ENCODE measurements around the gene DCAF4.
"Not testable (repeated sequence)": the region's sequence is repeated elsewhere in the genome, so short reads cannot be mapped to it uniquely, and the experiment has no call there.

The DCAF4 gene

DNA sequence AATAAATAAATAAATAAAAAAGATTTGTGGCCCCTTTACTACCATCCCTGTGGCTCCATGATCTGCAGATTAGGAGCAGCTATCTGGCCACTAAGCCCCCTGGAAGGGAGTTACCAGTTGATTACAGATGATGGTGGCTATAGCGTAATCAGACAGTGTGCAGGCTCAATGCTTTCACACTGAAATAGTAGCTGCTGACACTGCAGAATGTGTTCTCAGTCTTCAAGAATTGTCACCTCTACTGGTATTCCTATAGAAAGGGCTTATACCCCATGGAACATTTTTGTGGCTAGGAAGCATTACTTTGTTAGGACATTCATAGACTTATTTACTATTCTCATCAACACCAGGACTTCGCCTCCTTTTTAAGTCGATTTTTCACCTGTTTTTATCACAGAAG lies 30.9 kb downstream of the DCAF4 start:
- DNase-seq (ENCODE audit: extremely low spot score) = no peak
- CTCF ChIA-PET = interaction anchor here (0.7 to 4.0 kb wide), 6 partner anchors 9 to 443 kb away, joined by 3 to 29 read pairs (median 4); no protein-coding TSS in a partner anchor
- POLR2A ChIA-PET = no interaction called here
- TF ChIP-seq, protein P1, sequence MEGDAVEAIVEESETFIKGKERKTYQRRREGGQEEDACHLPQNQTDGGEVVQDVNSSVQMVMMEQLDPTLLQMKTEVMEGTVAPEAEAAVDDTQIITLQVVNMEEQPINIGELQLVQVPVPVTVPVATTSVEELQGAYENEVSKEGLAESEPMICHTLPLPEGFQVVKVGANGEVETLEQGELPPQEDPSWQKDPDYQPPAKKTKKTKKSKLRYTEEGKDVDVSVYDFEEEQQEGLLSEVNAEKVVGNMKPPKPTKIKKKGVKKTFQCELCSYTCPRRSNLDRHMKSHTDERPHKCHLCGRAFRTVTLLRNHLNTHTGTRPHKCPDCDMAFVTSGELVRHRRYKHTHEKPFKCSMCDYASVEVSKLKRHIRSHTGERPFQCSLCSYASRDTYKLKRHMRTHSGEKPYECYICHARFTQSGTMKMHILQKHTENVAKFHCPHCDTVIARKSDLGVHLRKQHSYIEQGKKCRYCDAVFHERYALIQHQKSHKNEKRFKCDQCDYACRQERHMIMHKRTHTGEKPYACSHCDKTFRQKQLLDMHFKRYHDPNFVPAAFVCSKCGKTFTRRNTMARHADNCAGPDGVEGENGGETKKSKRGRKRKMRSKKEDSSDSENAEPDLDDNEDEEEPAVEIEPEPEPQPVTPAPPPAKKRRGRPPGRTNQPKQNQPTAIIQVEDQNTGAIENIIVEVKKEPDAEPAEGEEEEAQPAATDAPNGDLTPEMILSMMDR (IDR thresholded peaks at IDR 0.05; ENCODE audit: control extremely low read depth, extremely low read depth, low read depth, missing control alignments) = no peak

DNA sequence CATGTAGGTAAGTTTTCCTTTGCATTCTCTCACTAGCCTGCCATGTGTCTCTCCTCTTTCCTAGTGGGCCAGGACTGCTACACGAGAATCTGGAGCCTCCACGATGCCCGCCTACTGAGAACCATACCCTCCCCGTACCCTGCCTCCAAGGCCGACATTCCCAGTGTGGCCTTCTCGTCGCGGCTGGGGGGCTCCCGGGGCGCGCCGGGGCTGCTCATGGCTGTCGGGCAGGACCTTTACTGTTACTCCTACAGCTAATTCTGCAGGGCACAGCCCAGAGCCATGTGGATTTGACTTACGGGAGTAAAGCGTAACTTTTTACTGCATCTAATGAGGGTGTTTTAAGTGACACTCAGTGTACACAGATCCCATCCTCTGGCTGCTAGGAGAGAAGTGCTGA lies 32.3 kb downstream of the DCAF4 start:
- POLR2A ChIA-PET = no interaction called here
- CTCF ChIA-PET = interaction anchor here (4.0 kb wide), 1 partner anchor 10 kb away, joined by 29 read pairs; no protein-coding TSS in a partner anchor
- TF ChIP-seq, protein P1 (IDR thresholded peaks at IDR 0.05; ENCODE audit: control extremely low read depth, extremely low read depth, low read depth, missing control alignments) = no peak
- no peak for DNase-seq (ENCODE audit: extremely low spot score)

DNA sequence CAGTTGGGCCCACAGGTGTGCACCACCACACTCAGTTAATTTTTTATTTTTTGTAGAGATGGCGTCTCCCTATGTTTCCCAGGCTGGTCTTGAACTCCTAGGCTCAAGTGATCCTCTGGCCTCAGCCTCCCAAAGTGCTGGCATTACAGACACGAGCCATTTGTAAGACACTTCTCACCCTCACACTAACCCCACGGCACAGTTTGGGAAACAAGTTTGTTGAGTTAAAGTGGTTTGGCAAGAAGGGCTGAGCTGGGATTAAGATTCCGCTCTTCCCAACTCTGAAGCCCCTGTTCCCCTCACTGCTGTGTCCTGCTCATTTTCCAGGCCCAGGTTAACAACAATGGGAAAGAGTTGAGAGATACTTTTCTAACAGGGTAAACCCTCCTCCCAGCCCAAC lies 34.8 kb downstream of the DCAF4 start:
- DNase-seq (ENCODE audit: extremely low spot score); POLR2A ChIA-PET: not testable (repeated sequence)
- CTCF ChIA-PET = interaction anchor here (3.5 kb wide), 1 partner anchor 13 kb away, joined by 23 read pairs; no protein-coding TSS in a partner anchor

DNA sequence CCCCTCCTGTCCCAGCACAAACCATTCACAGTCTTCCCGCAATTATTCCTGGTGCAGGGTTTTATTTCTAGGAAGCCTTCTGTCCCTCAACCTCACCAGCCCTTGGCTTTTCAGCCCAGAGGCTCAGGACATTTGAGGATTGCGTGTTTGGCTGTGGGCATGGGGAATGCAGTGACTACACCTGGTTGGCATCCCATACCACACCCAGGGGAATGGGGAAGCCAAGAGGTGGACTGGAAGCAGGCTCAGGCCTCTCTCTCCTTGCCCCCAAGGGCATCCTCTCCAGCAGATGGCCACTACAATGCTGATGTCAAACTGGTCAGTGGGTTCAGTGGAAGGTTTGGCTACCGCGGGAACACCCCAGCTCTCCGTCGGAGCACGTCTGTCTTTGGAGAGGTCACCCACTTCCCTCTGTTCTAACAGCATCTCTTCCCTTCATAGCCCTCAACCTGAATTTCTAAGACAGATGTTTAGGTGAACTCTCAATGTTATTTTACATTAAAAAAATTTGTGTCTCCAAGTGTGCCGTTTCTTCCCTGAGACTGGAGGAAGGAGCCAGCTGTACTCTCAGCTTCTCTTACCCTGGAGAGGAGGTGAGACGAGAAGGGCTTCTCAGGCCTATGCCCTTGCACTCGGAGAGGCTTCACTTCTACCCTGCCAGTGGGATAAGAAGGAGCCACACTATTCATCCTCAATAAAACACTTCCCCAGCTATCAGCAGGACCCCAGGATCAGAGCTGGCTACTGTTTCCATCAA lies 35.5 kb downstream of the DCAF4 start:
- no peak for DNase-seq (ENCODE audit: extremely low spot score)
- TF ChIP-seq, protein P1 (IDR thresholded peaks at IDR 0.05; ENCODE audit: control extremely low read depth, extremely low read depth, low read depth, missing control alignments) = no peak
- ChIA-PET CTCF (interaction anchor here (1.3 to 3.5 kb wide), 4 partner anchors 11 to 448 kb away, joined by 3 to 23 read pairs (median 5); no protein-coding TSS in a partner anchor), POLR2A (no interaction called here)

DNA sequence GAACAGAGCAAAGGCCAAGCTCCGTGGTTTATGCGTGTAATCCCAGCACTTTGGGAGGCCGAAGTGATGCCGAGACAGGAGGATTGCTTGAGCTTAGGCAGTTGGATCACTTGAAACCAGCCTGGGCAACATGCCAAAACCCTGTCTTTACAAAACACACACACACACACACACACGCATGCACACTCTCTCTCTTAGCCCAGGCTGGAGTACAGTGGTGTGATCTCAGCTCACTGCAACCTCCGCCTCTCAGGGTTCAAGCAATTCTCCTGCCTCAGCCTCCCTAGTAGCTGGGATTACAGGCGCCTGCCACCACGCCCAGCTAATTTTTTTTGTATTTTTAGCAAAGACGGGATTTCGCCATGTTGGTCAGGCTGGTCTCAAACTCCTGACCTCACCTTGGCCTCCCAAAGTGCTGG lies 36.1 kb downstream of the DCAF4 start:
- POLR2A ChIA-PET; DNase-seq (ENCODE audit: extremely low spot score): not testable (repeated sequence)
- CTCF ChIA-PET = interaction anchor here (1.3 to 3.5 kb wide), 5 partner anchors 10 to 449 kb away, joined by 3 to 23 read pairs (median 5); no protein-coding TSS in a partner anchor

DNA sequence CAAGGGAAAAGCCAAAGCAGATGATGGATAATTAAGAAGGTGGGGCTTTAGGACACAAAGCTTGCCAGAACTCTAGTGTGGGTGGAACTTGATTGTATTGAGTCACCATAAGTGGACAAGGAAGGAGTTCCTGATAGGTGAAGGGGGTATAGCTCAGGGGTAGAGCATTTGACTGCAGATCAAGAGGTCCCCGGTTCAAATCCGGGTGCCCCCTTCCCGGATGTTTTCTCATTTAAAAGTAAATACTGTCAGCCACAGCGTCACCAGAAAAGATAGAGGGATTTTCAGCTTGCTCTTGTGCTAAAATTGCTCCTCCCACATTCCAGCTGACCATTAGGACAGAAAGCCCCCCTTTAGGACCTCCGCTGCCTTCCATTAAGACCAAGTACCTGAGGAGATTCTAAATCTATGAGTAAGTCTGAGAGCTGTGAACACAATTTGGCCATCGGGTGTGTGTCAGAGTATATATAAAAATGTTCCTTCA lies 36.6 kb downstream of the DCAF4 start:
- TF ChIP-seq, protein P1 (IDR thresholded peaks at IDR 0.05; ENCODE audit: control extremely low read depth, extremely low read depth, low read depth, missing control alignments) = no peak
- ChIA-PET CTCF (interaction anchor here (1.3 to 3.5 kb wide), 5 partner anchors 10 to 449 kb away, joined by 3 to 23 read pairs (median 5); no protein-coding TSS in a partner anchor), POLR2A (no interaction called here)
- no peak for DNase-seq (ENCODE audit: extremely low spot score)

DNA sequence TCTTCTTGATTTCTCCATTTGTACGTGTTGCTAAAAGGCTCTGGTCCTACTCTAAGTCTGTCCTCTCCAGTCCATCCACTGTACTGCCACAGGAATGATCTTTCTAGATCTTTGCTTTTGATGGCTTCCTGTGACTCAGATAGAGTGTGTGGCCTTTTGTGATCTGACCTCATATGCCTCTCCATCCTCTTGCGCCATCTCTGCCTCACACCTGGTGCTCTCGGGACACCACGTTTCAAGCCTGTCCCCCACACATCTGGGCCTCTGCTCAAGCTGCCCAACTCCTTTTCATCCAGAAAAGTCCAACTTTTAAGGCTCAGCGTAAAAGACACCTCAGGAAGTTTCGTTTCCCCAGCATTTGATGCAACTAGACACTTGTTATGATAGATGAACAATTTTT lies 39.0 kb downstream of the DCAF4 start:
- TF ChIP-seq, protein P1 (IDR thresholded peaks at IDR 0.05; ENCODE audit: control extremely low read depth, extremely low read depth, low read depth, missing control alignments) = no peak
- POLR2A ChIA-PET = no interaction called here
- CTCF ChIA-PET = no interaction called here

More for the DNA sequence above, 39.0 kb downstream of the DCAF4 start:
- DNase-seq (ENCODE audit: extremely low spot score) = no peak
